PFSK-1 (cell line): ENCODE results near the gene NR1H3.

Experiments used
- POLR2AphosphoS5 ChIP-seq: IDR thresholded peaks from 2 replicates; pipeline ENCODE4 v1.6.1; 2012; ENCODE audit warnings: low read depth, mild to moderate bottlenecking, control low read depth, low read length, moderate library complexity
- REST ChIP-seq, 2 experiments: IDR thresholded peaks; 2 replicates each; pipeline versions ENCODE4 v1.6.1 to v1.8.0; 2011 to 2012; ENCODE audit warnings: low read depth in 2 of 2, low read length in 2 of 2, control low read depth in 1 of 2, inconsistent platforms in 1 of 2, mild to moderate bottlenecking in 1 of 2, moderate library complexity in 1 of 2; ENCODE audit not compliant: insufficient read depth in 1 of 2
- TAF1 ChIP-seq: IDR thresholded peaks from 2 replicates; pipeline ENCODE4 v1.6.1; 2012; ENCODE audit warnings: low read length, control low read depth, borderline replicate concordance; ENCODE audit not compliant: insufficient read depth

GRCh38 chr11:47236482-47236881, 21.3 kb upstream of the NR1H3 start:
- TF ChIP-seq POLR2AphosphoS5 (no peak; the same call in 1 of the 2 replicates), TAF1 (no peak), REST (IDR thresholded peaks at IDR 0.05; ENCODE audit: insufficient read depth in 1 of 2, low read depth in 2 of 2, low read length in 2 of 2) (no peak)
